Fibroblast of upper back skin (primary cell): ENCODE results near the gene CST1.

ENCODE experiments used
- DNase-seq: peaks from one replicate; pipeline ENCODE4 v3.0.0-alpha.2; 2013

CST1 gene

DNA sequence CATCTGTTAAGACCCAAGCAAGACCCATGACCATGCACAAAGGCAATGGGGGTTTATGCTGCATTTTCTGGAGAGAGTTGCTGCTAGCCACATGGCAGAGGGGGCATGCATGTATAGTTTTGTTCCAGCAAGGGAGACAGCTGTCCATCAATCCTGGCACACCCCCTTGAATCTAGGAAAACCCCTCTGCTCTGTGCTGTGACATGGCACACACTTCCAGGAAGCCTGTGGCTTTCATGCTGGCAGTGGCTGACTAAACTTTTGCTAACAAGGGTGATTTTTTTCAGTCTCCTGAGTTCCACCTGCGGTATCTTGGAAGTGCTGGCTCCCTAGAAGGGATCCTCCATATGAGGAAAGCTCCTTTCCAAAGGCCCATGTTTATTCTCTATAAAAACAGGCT is 52.8 kb downstream of the CST1 start:
- DNase-seq = no peak
